Parathyroid adenoma (tissue), 2 donors: ENCODE data around the gene UQCR11.

Experiments
- H2AFZ ChIP-seq: fragments of 300-600 bp; sonication (generic); one replicate; pipeline ENCODE4 v1.7.0; 2017; ENCODE audit warnings: antibody characterized with exemption, mild to moderate bottlenecking
- H3K27ac ChIP-seq: fragments of 300-600 bp; sonication (generic); one replicate; pipeline ENCODE4 v1.7.0; 2017
- H3K27me3 ChIP-seq: fragments of 300-600 bp; sonication (generic); one replicate; pipeline ENCODE4 v1.7.0; 2017; ENCODE audit warnings: low read length; ENCODE audit not compliant: control insufficient read depth, insufficient read depth
- H3K36me3 ChIP-seq: fragments of 300-600 bp; sonication (generic); one replicate; pipeline ENCODE4 v1.7.0; 2017; ENCODE audit warnings: low read length; ENCODE audit not compliant: control insufficient read depth, insufficient read depth
- H3K4me1 ChIP-seq: fragments of 300-600 bp; sonication (generic); one replicate; pipeline ENCODE4 v1.7.0; 2017; ENCODE audit warnings: control low read depth
- H3K4me2 ChIP-seq: fragments of 300-600 bp; sonication (generic); one replicate; pipeline ENCODE4 v1.7.0; 2017; ENCODE audit warnings: low read length
- H3K4me3 ChIP-seq: fragments of 300-600 bp; sonication (generic); one replicate; pipeline ENCODE4 v1.7.0; 2017; ENCODE audit warnings: low read depth, low read length
- H3K79me2 ChIP-seq: fragments of 300-600 bp; sonication (generic); one replicate; pipeline ENCODE4 v1.7.0; 2017; ENCODE audit warnings: control low read depth
- H3K9ac ChIP-seq: fragments of 300-600 bp; sonication (generic); one replicate; pipeline ENCODE4 v1.7.0; 2017; ENCODE audit warnings: mild to moderate bottlenecking
- H3K9me3 ChIP-seq: fragments of 300-600 bp; sonication (generic); one replicate; pipeline ENCODE4 v1.7.0; 2017; ENCODE audit warnings: low read length; ENCODE audit not compliant: control insufficient read depth
- CTCF ChIP-seq: fragments of 300-600 bp; sonication (generic); IDR thresholded peaks from one replicate; pipeline ENCODE4 v1.7.0; 2017; ENCODE audit warnings: antibody characterized with exemption, mild to moderate bottlenecking
- donor health status: primary hyperparathyroidism.

UQCR11 gene

GRCh38 chr19:1634242-1634937 is 29.1 kb upstream of the UQCR11 start:
- H3K9me3 ChIP-seq = no peaks in the 10 kb centered on the region
- peaks cover 8% of the 10 kb centered on the region for H3K79me2 ChIP-seq
- TF ChIP-seq CTCF = no peak
- H3K4me3 ChIP-seq = no peak overlapping the region
- no peak overlapping the region for H2AFZ ChIP-seq
- H3K4me1 ChIP-seq = no peaks in the 10 kb centered on the region
- no peak overlapping the region for H3K4me2 ChIP-seq
- no peak overlapping the region for H3K9ac ChIP-seq
- no peaks in the 10 kb centered on the region for H3K36me3 ChIP-seq
- no peaks in the 10 kb centered on the region for H3K27me3 ChIP-seq
- no peak overlapping the region for H3K27ac ChIP-seq

- Histone ChIP-seq H3K27ac (no peak overlapping the region), H3K9ac (no peak overlapping the region), H3K36me3 (no peaks in the 10 kb centered on the region), H3K4me1 (no peaks in the 10 kb centered on the region), H3K9me3 (no peaks in the 10 kb centered on the region), H3K4me2 (no peak overlapping the region), H3K27me3 (no peaks in the 10 kb centered on the region), H2AFZ (no peak overlapping the region), H3K4me3 (no peak overlapping the region), H3K79me2 (peaks cover 7% of the 10 kb centered on the region)
- TF ChIP-seq CTCF = no peak
Observed at GRCh38 chr19:1633269-1633826, 28.1 kb upstream of the UQCR11 start.

GRCh38 chr19:1632462-1633268 is 27.4 kb upstream of the UQCR11 start:
- TF ChIP-seq CTCF = no peak
- no peak overlapping the region for H3K9ac ChIP-seq
- H3K27ac ChIP-seq = no peak overlapping the region
- no peaks in the 10 kb centered on the region for H3K4me1 ChIP-seq
- no peaks in the 10 kb centered on the region for H3K27me3 ChIP-seq
- H2AFZ ChIP-seq = no peak overlapping the region
- no peaks in the 10 kb centered on the region for H3K9me3 ChIP-seq
- H3K79me2 ChIP-seq = peaks cover 2% of the 10 kb centered on the region
- H3K36me3 ChIP-seq = no peaks in the 10 kb centered on the region
- H3K4me2 ChIP-seq = no peak overlapping the region
- no peak overlapping the region for H3K4me3 ChIP-seq

GRCh38 chr19:1631557-1632100 is 26.4 kb upstream of the UQCR11 start:
- Histone ChIP-seq H3K4me1 (no peaks in the 10 kb centered on the region), H3K4me3 (no peak overlapping the region), H3K27me3 (no peaks in the 10 kb centered on the region), H3K36me3 (no peaks in the 10 kb centered on the region), H3K4me2 (no peak overlapping the region), H3K9me3 (no peaks in the 10 kb centered on the region), H3K79me2 (peaks cover 2% of the 10 kb centered on the region), H2AFZ (no peak overlapping the region), H3K27ac (no peak overlapping the region), H3K9ac (no peak overlapping the region)
- no peak for TF ChIP-seq CTCF
